Heart right ventricle (tissue), 16 donors: ENCODE results near the gene AIFM2. TPM values are rescaled to one million over a fixed set of nuclear protein-coding genes. Genes with fewer than 3 reads are reported as not detected.
"Not testable (repeated sequence)": the region's sequence is repeated elsewhere in the genome, so short reads cannot be mapped to it uniquely, and the experiment has no call there.

Experiments used
- ATAC-seq, 8 donors: fragments of 200-7000 bp; cut with Tn5 transposase; one replicate each; pipeline ENCODE4 v1.9.1; 2020; ENCODE audit warnings: mild to moderate bottlenecking in 8 of 8, moderate library complexity in 8 of 8, moderate number of reproducible peaks in 1 of 8
- DNase-seq, 2 donors: peaks; one replicate each; pipeline ENCODE4 v3.0.0-alpha.2; 2020
- H3K27ac ChIP-seq, 10 donors: fragments of 200-600 bp; sonication (generic) in 2 of 10; one replicate each; pipeline versions ENCODE4 v1.5.0 to v1.8.0; 2020 to 2022; ENCODE audit warnings: mild to moderate bottlenecking in 3 of 10
- H3K27me3 ChIP-seq, 7 donors: fragments of 200-600 bp; one replicate each; pipeline ENCODE4 v1.8.0; 2021 to 2022; ENCODE audit warnings: mild to moderate bottlenecking in 2 of 7
- H3K36me3 ChIP-seq, 9 donors: fragments of 200-600 bp; sonication (generic) in 1 of 9; one replicate each; pipeline versions ENCODE4 v1.5.0 to v1.8.0; 2020 to 2022; ENCODE audit warnings: mild to moderate bottlenecking in 2 of 9
- H3K4me1 ChIP-seq, 9 donors: fragments of 200-600 bp; sonication (generic) in 1 of 9; one replicate each; pipeline versions ENCODE4 v1.5.0 to v1.8.0; 2020 to 2022; ENCODE audit warnings: mild to moderate bottlenecking in 4 of 9
- H3K4me3 ChIP-seq, 10 donors: fragments of 200-600 bp; sonication (generic) in 2 of 10; one replicate each; pipeline versions ENCODE4 v1.5.0 to v1.8.0; 2020 to 2022; ENCODE audit warnings: mild to moderate bottlenecking in 7 of 10, moderate library complexity in 2 of 10
- H3K9me3 ChIP-seq, 11 donors: fragments of 200-600 bp in 10 of 11; sonication (generic) in 2 of 11; one replicate each; pipeline versions ENCODE4 v1.5.0 to v1.8.0; 2013 to 2022; ENCODE audit warnings: mild to moderate bottlenecking in 2 of 11, control low read depth in 1 of 11, moderate library complexity in 1 of 11
- CTCF ChIP-seq, 9 donors: fragments of 200-600 bp; sonication (generic) in 2 of 9; IDR thresholded peaks; one replicate each; pipeline versions ENCODE4 v1.5.0 to v1.8.0; 2021 to 2022; ENCODE audit warnings: antibody characterized with exemption in 9 of 9, mild to moderate bottlenecking in 5 of 9, moderate library complexity in 1 of 9
- WGBS, 2 donors: extraction: QIAGEN DNeasy Blood & Tissue Kit; methylation state at CpG; one replicate each; pipeline ENCODE4 v1.1.7; 2013; ENCODE audit warnings: inconsistent platforms in 1 of 2; 5-methylcytosine and 5-hydroxymethylcytosine counted together
- intact Hi-C, 10 donors: fragments of 100-400 bp; cut with DNase I; formaldehyde crosslinking; loops; one replicate each; pipeline versions ENCODE4 v1.11.1 to v1.14.2; 2022
- polyA plus RNA-seq, 2 donors: library from polyadenylated mRNA; stranded (reverse); fragments of 200-250 nt; gene quantifications; one replicate each; pipeline ENCODE4 v1.2.3, GENCODE V29; 2013
- total RNA-seq, 10 donors: library from RNA; stranded (reverse); fragmentation: NEBNext Ultra II Directional in 3 of 10; extraction: Animal tissue kit (Norgen Biotek cat#: 25700) in 3 of 10; gene quantifications; one replicate each; pipeline versions ENCODE4 v1.2.1 to v1.2.4, GENCODE V29; 2021 to 2023
- donor health status: Arrhythmogenic right ventricular cardiomyopathy.
- donor health status: ischemic (EF 13 %, LVEDD 7.1; RV severe dilation, severe dysfunction).
- donor health status: healthy with polysubstance abuse.
- donor health status: DM: no; HTN: yes; CAD: no.
- donor health status: DM: no; HTN: no; CAD: no.
- donor health status: ischemic (EF 25% LVEDD 6.9; RV normal size, moderate dysfunction).
- donor health status: ischemic (EF 25% LVEDD 5.7; RV mildly dilated, moderate dysfunction).
- donor health status: healthy.
- donor health status: DM: yes; HTN: yes; CAD: no.
- donor health status: Ischemic cardiomyopathy.
- donor health status: ischemic (EF 35%, LVEDD 5.7; RV mildly dilated, moderate dysfunction).
- donor health status: nonischemic (EF 11% LVEDD 7.7; RV severe dilation, severe dysfunction).
- donor health status: DM: yes; HTN: yes; CAD: no.
- donor health status: PGD.
- donor health status: ischemic (EF 29% LVEDD 5.4; RV normal size, mild dysfunction).
- donor health status: nonischemic (EF 23%, LVEDD 6.1; RV moderate dilation, normal function).

AIFM2 gene
- total and polyA plus RNA-seq, 12 donors = 14.1 to 27.0 (median 17.5) TPM

DNA sequence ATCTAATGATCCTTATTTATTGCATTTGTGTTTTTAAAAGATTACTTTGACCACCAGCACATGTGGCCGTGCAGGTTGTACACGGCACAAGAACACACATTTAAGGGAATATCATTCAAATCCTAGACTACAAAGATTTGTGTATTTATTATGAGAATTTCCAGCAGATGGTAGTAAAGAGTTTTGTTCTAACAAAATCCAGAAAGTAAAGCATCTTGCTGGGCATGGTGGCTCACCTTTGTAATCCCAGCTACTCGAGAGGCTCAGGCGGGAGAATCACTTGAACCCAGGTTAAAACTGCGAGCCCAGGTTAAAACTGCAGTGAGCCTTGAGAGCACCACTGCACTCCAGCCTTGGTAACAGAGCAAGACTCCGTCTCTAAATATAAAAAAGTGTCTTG, 48.4 kb downstream of the AIFM2 start:
- WGBS, 2 donors = 91 to 93% methylated on average over 6 of the region's 6 CpGs
- DNase-seq = no peak
- H3K4me3 ChIP-seq = no peak overlapping the region
- intact Hi-C loops = no loop called here
- H3K9me3 ChIP-seq = no peaks in the 10 kb centered on the region
- H3K27me3 ChIP-seq = no peaks in the 10 kb centered on the region
- H3K27ac ChIP-seq = no peak overlapping the region
- H3K4me1 ChIP-seq = no peaks in the 10 kb centered on the region
- no peak for ATAC-seq
- no peak for TF ChIP-seq CTCF (IDR thresholded peaks at IDR 0.05)
- H3K36me3 ChIP-seq = peaks cover 0 to 4% (median 0%) of the 10 kb centered on the region in 9 donors

DNA sequence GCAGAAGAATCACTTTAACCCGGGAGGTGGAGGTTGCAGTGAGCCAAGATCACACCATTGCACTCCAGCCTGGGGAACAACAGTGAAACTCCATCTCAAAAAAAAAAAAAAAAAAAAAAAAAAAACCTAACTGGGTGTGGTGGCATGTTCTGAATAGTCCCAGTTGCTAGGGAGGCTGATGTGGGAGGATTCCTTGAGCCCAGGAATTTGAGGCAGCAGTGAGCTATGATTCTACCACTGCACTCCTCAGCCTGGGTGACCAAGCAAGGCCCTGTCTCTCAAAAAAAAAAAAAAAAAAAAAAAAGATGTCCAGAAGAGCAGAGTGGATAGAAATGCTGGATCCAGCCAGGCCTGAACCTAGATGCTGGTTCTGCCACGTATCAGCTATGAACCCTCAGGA, 51.8 kb downstream of the AIFM2 start:
- WGBS, 2 donors = 93 to 95% methylated on average over 2 of the region's 2 CpGs
- ATAC-seq, H3K27ac ChIP-seq, H3K4me3 ChIP-seq, H3K9me3 ChIP-seq, DNase-seq, H3K27me3 ChIP-seq, H3K4me1 ChIP-seq, intact Hi-C loops: not testable (repeated sequence)
- peaks cover 0 to 19% (median 0%) of the 10 kb centered on the region in 9 donors for H3K36me3 ChIP-seq

DNA sequence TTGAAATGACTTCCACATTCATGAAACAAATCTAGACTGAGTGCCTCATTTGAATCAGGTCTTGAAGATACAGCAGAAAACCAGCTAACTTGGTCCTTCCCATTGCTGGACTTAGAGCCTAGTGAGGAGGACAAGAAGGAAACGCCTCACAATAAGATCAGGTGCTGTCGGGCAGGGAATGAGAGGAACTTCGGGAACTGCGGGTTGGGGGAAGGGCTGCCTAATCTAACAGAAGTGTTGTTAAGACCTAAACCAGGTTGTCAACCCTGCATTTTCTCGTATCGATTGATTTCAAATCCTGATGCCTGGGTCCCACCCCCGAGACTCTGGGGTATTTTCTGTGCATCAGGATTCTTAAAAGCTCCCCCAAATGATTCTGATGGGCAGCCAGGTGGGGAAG, 53.7 kb downstream of the AIFM2 start:
- intact Hi-C loops = loop anchor here in 1 of 10 donors (2.0 kb wide), 1 partner anchor 20 kb away; no protein-coding TSS in a partner anchor

DNA sequence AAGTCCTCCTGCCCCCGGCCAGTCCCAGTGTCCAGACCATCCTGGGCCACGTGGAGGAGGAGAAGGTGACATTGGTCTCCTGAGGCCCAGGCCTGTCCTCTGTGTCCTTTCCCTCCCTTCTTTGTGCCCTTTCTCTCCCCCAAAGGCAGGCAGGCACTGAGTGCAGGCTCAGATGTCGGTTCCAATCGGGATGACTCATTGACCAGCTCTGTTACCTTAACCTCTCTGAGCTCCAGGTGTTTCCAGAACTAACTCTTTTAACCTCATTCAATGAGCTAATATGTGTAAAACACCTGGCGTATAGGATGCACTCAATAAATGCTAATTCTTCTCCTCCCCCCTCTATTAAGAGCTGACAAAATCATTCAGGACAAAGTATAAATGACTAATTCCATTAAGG, 54.3 kb downstream of the AIFM2 start:
- Histone ChIP-seq H3K36me3 (peaks cover 0 to 23% (median 0%) of the 10 kb centered on the region in 9 donors), H3K27me3 (no peaks in the 10 kb centered on the region), H3K27ac (no peak overlapping the region), H3K4me1 (no peaks in the 10 kb centered on the region), H3K4me3 (no peak overlapping the region), H3K9me3 (no peaks in the 10 kb centered on the region)
- DNase-seq = no peak
- ATAC-seq = peak in 1 of 8 donors; percentile 44
- intact Hi-C loops = loop anchor here in 1 of 10 donors (2.0 kb wide), 1 partner anchor 20 kb away; no protein-coding TSS in a partner anchor
- 93 to 95% methylated on average over 5 of the region's 5 CpGs for WGBS, 2 donors
- TF ChIP-seq CTCF (IDR thresholded peaks at IDR 0.05) = no peak

More for the DNA sequence above, 53.7 kb downstream of the AIFM2 start:
- H3K4me3 ChIP-seq = no peak overlapping the region
- peaks cover 0 to 23% (median 0%) of the 10 kb centered on the region in 9 donors for H3K36me3 ChIP-seq
- no peaks in the 10 kb centered on the region for H3K27me3 ChIP-seq
- no peak for TF ChIP-seq CTCF (IDR thresholded peaks at IDR 0.05)
- H3K4me1 ChIP-seq = no peaks in the 10 kb centered on the region
- H3K27ac ChIP-seq = no peak overlapping the region
- no peaks in the 10 kb centered on the region for H3K9me3 ChIP-seq
- DNase-seq = no peak
- 89 to 92% methylated on average over 7 of the region's 7 CpGs for WGBS, 2 donors
- ATAC-seq = no peak

DNA sequence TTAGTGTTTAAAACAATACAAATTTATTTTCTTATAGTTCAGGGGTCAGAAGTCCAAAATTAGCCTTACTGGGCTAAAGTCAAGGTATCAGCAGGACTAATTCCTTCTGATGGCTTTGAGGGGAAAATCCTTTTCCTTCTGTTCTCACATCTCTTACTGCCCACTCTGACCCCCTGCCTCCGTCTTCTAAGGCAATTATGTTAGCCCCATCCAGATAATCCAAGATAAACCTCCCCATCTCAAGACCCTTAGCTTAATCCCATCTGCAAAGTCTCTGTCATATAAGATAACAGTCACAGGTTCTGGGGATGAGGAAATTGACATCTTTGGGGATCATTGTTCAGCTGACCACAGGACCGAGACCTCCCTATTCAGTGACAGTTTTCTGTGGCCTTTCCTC, 57.7 kb downstream of the AIFM2 start:
- no peak for TF ChIP-seq CTCF (IDR thresholded peaks at IDR 0.05)
- H3K9me3 ChIP-seq = no peaks in the 10 kb centered on the region
- no peaks in the 10 kb centered on the region for H3K27me3 ChIP-seq
- no peak overlapping the region for H3K27ac ChIP-seq
- peaks cover 0 to 19% (median 0%) of the 10 kb centered on the region in 9 donors for H3K36me3 ChIP-seq
- ATAC-seq (no peak), DNase-seq (no peak)
- H3K4me3 ChIP-seq = no peak overlapping the region
- 92 to 98% methylated on average over 2 of the region's 2 CpGs for WGBS, 2 donors
- intact Hi-C loops = no loop called here
- H3K4me1 ChIP-seq = no peaks in the 10 kb centered on the region
